SH-SY5Y (cell line): Measurements from ENCODE around the gene SUGCT.

Source experiments
- GATA2 ChIP-seq: IDR thresholded peaks from 2 replicates; pipeline ENCODE4 v1.6.1; 2011; ENCODE audit warnings: mild to moderate bottlenecking, low read depth, low read length
- GATA3 ChIP-seq: IDR thresholded peaks from 2 replicates; pipeline ENCODE4 v1.6.1; 2011; ENCODE audit warnings: low read depth, mild to moderate bottlenecking, low read length, moderate library complexity

SUGCT gene

DNA sequence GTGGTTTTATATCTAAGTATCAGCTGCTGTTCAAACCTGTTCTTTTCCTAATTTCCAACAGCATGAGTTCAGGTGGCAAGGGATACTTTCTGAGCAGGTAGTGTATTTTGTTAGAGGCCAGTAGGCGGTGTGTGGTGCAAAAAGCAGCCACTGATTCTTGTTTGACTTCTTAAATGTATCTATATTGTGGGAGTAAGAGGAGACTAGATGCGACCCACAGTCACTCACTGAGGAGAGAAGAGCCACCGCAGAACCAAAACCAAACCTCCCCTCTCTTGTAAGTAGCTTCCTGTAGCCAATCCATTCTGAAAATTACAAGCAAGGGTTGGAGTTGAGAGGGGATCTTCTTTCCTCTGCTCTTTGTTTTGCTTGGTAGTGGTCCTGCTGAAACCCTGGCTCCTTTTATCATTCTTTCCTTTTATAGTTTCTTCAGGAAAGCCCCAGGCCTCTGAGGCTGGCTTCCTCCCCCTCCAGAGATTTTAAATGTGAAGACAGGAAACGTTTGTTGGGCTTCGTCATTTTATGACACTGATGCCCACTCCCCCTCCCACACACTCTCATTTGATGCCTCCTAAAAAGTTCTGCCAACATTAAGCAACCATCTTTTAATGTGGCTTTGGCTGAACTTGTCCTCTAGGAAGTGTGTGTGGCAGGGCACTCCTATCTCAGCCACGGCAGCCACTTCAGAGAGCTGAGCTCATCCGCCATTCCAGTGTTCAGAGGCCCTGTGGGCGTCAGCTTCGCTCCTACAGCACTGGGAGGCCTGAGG is 566.0 kb downstream of the SUGCT start:
- TF ChIP-seq GATA2 (no peak), GATA3 (no peak)

DNA sequence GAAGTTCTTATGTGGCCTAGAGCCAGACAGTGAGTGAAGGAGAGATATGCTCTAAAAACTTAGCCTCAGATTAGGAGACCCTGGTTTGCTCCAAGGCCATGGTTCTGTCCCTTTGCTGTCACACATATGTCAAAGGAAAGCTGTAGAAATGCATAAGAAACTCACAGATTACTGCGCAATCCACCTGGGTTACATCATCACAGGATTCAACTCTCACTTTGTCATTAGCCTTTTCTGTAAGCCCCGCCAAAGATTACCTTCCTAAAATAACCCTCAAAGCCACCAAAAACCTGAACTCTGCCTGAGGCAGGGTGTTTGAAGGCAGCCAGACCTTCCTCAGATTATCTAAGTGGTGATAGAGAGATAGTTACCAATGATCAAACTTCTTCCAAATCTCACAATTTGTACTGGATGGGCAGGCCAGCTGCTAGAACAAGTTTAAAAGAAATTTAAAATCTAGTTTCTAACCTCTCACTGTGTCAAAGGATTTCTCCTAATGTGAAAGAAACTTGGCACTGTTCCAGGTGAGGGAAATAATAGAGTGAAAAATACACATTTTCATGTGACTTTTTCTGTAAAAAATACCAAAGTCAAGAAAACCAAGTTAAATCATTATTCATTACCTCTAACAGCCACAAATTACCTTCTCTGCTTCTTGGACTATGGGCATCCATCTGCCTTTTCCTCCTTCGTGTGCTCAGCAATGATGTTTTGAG is 567.2 kb downstream of the SUGCT start:
- no peak for TF ChIP-seq GATA3
- no peak for TF ChIP-seq GATA2

DNA sequence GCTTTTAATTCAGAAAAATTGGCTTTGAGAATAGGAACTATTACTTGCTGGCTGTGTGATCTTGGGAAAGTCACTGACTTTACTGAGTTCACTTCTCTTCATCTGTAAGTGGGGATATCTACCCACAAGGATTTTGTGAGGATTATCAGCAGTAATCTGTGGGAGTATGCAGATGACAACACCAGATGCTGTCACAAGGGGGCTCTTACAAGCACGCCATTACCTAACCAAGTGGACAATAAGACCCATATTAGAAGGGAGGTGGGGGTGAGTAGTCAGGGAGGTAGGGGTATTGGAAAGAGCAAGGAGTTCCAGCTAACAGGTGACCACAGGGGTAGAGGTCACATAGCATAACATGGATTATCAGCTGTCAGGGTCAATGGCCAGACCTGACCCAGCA is 569.4 kb downstream of the SUGCT start:
- no peak for TF ChIP-seq GATA2
- TF ChIP-seq GATA3, result no peak

DNA sequence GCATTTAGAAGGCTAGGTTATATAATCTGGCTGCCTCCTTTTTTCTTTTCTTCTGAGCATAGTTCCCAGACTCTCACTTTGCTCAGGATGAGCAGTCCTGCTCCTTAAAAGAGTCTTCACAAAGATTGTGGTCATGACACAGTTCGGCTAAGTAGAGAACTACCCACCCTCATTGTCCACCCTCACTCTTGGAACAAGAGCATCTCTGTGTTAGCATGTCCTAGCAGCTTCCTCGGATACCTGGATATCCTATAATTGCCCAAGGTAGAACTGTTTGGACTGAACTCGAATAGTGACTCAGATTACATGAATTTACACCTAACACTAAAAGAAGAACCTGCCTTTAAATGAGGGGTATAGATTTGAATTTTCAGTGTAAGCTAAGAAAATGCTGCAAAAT is 572.0 kb downstream of the SUGCT start:
- TF ChIP-seq GATA2, result no peak
- TF ChIP-seq GATA3, result no peak

DNA sequence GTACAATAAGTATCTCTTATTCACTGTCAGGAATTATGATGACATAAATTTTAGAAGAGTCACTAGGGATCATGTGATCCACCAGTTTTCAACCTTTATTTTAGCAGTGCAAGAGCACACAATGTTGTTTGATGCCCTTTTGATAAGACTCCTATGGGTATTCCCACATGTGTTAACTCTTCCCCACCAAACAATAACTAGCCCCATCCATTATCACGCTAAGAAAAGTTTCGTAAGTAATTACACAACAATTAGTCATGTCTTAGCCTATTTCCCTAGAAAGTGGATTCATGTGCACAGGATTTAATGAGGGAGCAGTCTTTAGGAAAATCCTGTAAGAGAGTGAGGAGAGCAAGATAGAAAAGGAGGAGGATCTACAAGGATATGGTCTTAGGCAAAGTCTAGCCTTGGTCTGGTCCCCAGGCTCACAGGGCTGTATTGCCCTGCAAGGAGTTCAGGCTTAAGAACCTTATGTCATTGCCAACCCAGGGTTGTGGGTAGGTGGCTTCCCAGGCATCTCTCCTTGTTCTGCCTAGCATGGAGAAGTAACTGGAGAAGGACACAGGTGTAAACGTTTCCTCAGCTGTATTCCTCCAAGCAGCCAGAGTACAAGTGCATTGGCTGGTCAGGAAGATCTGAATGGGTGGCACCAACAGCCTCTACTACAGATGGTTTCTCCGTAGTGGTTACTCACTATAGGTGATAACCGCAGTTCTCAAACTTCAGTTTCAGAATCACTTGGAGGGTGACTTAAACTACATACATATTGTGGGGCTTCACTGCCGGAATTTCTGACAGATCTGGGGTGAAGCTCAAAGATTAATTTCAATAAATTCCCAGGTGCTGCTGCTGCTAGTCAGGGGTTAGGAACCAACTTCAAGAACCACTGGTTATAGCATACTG is 574.5 kb downstream of the SUGCT start:
- TF ChIP-seq GATA2, result no peak
- no peak for TF ChIP-seq GATA3

DNA sequence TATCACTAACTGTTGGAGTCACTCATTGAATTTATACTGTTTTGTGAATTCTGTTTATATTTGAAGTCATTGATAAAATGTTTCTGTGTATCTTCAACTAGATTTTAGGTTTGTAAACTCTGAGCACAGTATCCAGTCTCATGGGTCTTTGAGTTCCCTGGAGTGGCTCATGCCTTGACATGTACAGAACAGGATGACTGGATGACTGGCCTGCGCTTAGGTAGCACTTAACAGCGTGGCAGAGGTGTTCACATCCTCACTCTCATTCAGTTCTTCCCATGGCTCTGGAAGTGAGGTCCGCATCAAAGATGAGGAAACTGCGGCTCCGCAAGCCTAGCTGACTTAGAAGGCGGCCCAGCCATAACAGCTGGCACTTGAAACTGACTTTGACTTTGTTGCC is 576.9 kb downstream of the SUGCT start:
- TF ChIP-seq GATA2 (no peak), GATA3 (no peak)

DNA sequence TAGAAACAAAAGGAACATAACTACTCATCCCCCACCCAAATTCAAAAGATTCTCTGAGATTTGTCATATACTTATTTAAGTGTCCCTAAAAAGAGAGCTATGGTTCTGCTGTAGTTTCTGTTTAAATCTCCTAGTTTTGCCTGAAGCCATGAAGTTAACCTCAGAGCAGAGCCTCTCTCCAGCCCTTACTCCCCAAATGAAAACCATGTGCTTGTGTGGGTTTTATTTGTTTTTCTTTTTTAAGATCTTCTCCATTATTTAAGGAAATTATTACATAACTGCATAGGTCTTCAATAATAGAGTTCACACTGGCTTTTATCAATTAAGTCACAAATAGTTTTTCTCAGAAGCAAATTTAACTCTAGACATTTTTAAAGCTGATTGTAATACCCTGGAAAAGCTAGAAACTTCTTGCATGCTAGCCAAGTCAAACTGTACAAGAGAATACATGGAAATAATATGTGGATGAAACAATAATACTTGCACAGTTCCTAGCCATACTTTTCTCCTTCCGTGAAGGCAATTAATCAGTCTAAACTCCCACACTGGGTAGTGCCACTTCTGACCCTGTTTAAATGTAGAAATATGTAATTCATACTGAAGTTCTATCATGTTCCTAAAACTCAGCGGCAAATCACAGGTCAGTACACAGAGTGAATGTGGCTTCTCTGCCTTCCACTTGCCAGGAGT is 579.7 kb downstream of the SUGCT start:
- no peak for TF ChIP-seq GATA2
- no peak for TF ChIP-seq GATA3

DNA sequence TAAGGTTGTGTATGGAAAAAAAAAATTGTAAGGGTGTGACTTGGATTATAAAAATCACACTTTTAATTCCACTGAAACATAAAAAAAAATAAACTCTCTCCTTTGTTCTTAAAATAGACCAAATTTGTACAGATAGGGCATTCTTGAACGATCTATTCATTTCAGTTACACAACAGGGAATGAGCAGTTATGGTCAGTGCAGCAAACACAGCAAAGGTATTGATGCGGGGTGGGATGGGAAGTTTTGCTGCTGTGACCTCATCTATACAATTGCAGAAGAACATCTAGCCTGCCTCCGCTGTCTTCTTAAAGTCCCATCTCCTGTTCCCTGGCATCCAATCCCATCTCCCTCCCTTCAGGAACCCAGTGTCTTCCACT is 580.2 kb downstream of the SUGCT start:
- TF ChIP-seq GATA2, result no peak
- TF ChIP-seq GATA3, result no peak

DNA sequence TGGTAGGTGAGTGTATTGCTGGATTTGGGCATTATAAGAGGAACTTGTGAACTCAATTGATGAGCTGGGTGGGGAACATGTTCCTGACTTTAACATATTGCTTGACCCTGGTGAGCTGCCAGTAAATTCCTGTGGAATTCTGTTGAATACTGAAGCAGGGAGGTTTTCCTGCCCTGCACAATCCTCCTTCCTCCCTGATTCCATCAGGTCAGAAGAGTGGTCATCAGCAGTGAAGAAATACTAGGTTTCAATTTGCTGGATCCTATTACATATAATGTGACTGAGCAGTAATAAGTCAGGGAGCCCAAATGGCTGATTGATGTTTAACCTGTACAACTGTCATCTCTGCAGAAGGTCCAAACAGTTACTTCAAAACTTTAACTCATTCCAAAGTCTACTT is 581.2 kb downstream of the SUGCT start:
- TF ChIP-seq GATA2 (no peak), GATA3 (no peak)

DNA sequence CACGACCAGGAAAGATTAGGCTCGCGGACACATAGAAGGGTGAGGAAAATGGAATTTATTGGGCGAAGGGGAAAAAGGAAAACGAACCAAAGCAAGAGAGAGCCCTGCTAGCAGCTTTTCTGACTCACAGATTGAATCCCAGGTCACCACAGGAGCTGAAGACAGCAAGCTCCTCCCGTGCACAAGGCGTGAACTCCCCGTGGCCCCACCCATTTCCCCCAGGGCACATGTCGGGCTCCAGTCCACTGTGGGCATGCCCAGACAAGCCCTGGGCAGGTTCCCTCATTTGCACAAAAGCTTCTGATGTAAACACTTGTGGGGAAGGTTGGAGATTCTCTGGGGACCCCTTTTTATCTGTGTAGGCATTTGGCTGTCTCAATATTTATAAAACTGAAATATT is 582.4 kb downstream of the SUGCT start:
- no peak for TF ChIP-seq GATA2
- TF ChIP-seq GATA3, result no peak

DNA sequence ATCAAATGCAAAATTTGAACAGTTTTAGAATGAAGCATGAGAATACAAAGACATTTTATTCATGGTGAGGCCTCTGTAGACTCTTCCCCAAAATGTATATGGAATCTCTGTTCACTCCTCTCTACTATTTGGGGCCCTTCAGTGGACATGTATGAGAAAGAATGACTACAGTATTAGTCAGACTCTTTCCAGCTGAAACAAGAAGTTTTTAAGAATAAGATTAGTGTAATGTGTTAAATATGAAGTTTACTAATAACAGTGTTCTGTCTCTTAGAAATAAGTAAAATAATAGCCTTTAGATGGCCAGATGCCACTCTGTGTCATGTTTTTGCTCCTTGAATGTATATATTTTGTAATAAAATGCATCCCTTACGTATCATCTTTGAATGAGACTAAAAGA is 585.6 kb downstream of the SUGCT start:
- TF ChIP-seq GATA2 (no peak), GATA3 (no peak)

DNA sequence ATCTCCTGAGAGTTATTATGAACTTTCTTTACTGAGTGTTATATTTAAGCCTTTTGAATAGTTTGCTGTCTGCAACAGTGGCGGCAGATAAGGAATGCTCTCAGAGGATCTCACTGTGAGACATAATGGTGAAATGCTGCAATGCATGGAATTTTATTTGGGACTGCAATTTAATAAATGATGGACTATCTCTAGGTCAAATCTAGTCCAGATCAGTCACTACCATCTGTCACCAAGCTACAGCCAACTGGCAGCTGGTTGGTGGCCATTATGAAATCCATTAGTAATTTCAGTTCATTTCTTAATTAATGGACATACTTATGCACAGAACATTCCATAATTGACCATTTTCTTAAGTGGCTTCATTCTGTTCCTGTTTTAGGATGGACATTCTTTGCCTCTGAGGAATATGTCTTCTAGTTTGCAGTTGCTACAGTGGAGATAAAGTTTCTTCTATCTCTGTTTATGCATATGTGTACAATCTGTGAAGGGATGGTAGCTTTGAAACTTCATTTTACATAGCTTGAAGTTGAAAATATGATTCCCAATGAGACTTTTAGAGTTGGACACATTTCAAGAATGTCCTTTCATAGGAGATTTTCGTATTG is 586.6 kb downstream of the SUGCT start:
- peak; percentile 81 for TF ChIP-seq GATA2
- peak; percentile 90 for TF ChIP-seq GATA3

DNA sequence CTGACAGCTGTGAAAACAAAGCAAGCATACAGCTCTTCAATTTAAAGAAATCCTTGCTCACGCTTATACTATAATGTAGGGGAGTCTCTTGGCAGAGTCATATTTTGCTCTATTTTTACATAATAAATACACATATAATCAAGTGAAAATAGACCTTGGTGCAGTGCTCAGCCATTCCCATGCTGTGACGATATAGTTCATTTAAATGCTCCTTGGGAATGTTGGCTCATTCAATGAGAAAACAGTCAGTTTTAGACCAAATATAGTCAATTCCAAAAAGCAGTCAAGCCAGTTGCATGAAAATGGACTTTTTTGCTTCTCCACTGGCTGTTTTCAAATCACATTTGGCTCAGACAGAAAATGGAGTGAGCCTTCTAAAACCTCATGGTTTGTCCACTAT is 587.4 kb downstream of the SUGCT start:
- TF ChIP-seq GATA3 (no peak), GATA2 (no peak)
